A549 (cell line): ENCODE results near the gene RLBP1. TPM values are rescaled to one million over a fixed set of nuclear protein-coding genes. Genes with fewer than 3 reads are reported as not detected.
A peak's percentile ranks its signal among the peaks of the same experiment; 100 is the strongest.

Source experiments
- ATAC-seq, 2 experiments: fragments of 200-7000 bp in 1 of 2; fragments of >200 bp in 1 of 2; cut with Nextera tagmentation in 1 of 2; cut with Tn5 transposase in 1 of 2; 3 replicates each; pipeline versions ENCODE4 v1.8.0 to v1.9.1; 2018 to 2020; ENCODE audit warnings: mild to moderate bottlenecking in 1 of 2, moderate library complexity in 1 of 2
- CTCF ChIA-PET: fragments of 300-600 bp; sonication (Branson Sonifier 250); formaldehyde crosslinking; extraction: SDS; loops from one replicate; lab custom pipeline; 2021; ENCODE audit warnings: antibody characterized with exemption, inconsistent platforms; lab: Yijun Ruan, JAX
- POLR2A ChIA-PET: fragments of 350-600 bp; formaldehyde crosslinking; extraction: SDS; loops from one replicate; lab custom pipeline; 2021; ENCODE audit warnings: antibody characterized with exemption, inconsistent platforms; lab: Yijun Ruan, JAX
- DNase-seq, 2 experiments: peaks; one replicate each; pipeline versions ENCODE4 v3.0.0 to v3.0.0-alpha.2; 2011 to 2016; ENCODE audit warnings: low read depth in 1 of 2, low spot score in 1 of 2
- FAIRE-seq: peaks from 2 replicates; lab custom pipeline; 2011; peaks lifted over from hg19 to GRCh38; lab: Jason Lieb, UNC
- H3K27ac ChIP-seq, 2 experiments: fragments of >200 bp; sonication (Bioruptor Twin); formaldehyde crosslinking; 3 replicates each; pipeline ENCODE4 v1.5.1; 2016 to 2017
- H3K4me1 ChIP-seq: fragments of >200 bp; sonication (Bioruptor Twin); formaldehyde crosslinking; 3 replicates; pipeline ENCODE4 v1.6.1; 2016
- H3K4me2 ChIP-seq: fragments of >200 bp; sonication (Bioruptor Twin); formaldehyde crosslinking; 3 replicates; pipeline ENCODE4 v1.6.1; 2016
- H3K4me3 ChIP-seq: fragments of >200 bp; sonication (Bioruptor Twin); formaldehyde crosslinking; 3 replicates; pipeline ENCODE4 v1.5.1; 2016
- H3K9me3 ChIP-seq: fragments of >200 bp; sonication (Bioruptor Twin); formaldehyde crosslinking; 3 replicates; pipeline ENCODE4 v1.6.1; 2016
- ATOH8 ChIP-seq: fragments of 250-450 bp; sonication (Bioruptor Pico); IDR thresholded peaks from 2 replicates; pipeline ENCODE4 v1.5.0; 2020; ENCODE audit warnings: low read depth, mild to moderate bottlenecking, moderate library complexity
- BCL3 ChIP-seq: fragments of >200 bp; sonication (Bioruptor Twin); formaldehyde crosslinking; IDR thresholded peaks from 3 replicates; pipeline ENCODE4 v1.6.1; 2016
- CBX8 ChIP-seq: fragments of 200-600 bp; sonication (generic); IDR thresholded peaks from 2 replicates; pipeline ENCODE4 v1.6.1; 2016
- CEBPB ChIP-seq, 2 experiments: fragments of >200 bp in 1 of 2; sonication (Bioruptor Twin) in 1 of 2; formaldehyde crosslinking in 1 of 2; IDR thresholded peaks; 2 replicates each; pipeline ENCODE4 v1.6.1; 2012 to 2016
- HDAC2 ChIP-seq: fragments of 200-600 bp; sonication (generic); IDR thresholded peaks from 2 replicates; pipeline ENCODE4 v1.6.1; 2016
- HES2 ChIP-seq: fragments of >200 bp; sonication (Bioruptor Twin); formaldehyde crosslinking; IDR thresholded peaks from 2 replicates; pipeline ENCODE4 v1.6.1; 2016
- KDM5A ChIP-seq: fragments of 200-600 bp; sonication (generic); IDR thresholded peaks from 2 replicates; pipeline ENCODE4 v1.6.1; 2016; ENCODE audit warnings: antibody characterized with exemption, mild to moderate bottlenecking
- MAX ChIP-seq: IDR thresholded peaks from 2 replicates; pipeline ENCODE4 v1.6.1; 2012
- NPAS2 ChIP-seq: fragments of 250-450 bp; sonication (Bioruptor Pico); IDR thresholded peaks from 2 replicates; pipeline ENCODE4 v1.8.0; 2022; ENCODE audit warnings: mild to moderate bottlenecking, moderate library complexity, borderline replicate concordance
- PHF8 ChIP-seq: fragments of 200-600 bp; sonication (generic); IDR thresholded peaks from 2 replicates; pipeline ENCODE4 v1.6.1; 2016; ENCODE audit warnings: low read depth, mild to moderate bottlenecking, antibody characterized with exemption, moderate library complexity, borderline replicate concordance
- POLR2A ChIP-seq: IDR thresholded peaks from 2 replicates; pipeline ENCODE4 v1.6.1; 2012; ENCODE audit warnings: mild to moderate bottlenecking, low read length
- RCOR1 ChIP-seq: fragments of 150-350 bp; IDR thresholded peaks from 2 replicates; pipeline ENCODE4 v1.6.1; 2014; ENCODE audit warnings: antibody characterized with exemption, low read length, low read depth
- RFX5 ChIP-seq: fragments of 450-650 bp; IDR thresholded peaks from 2 replicates; pipeline ENCODE4 v1.7.1; 2014; ENCODE audit warnings: antibody characterized with exemption, mild to moderate bottlenecking, moderate library complexity
- USF2 ChIP-seq: fragments of 450-650 bp; IDR thresholded peaks from 2 replicates; pipeline ENCODE4 v1.6.1; 2014; ENCODE audit warnings: antibody characterized with exemption
- WGBS: methylation state at CpG from one replicate; pipeline ENCODE4 v1.1.6; 2017; ENCODE audit errors: missing lambda C conversion rate; 5-methylcytosine and 5-hydroxymethylcytosine counted together
- polyA plus RNA-seq, 4 experiments: library from polyadenylated mRNA; depleted of rRNA in 3 of 4; stranded (reverse); fragments of >200 nt; fragmentation: RNase III in 1 of 4; extraction: RNeasy Plus Mini Kit Qiagen cat#74134 plus additional on column Dnase treatment in 1 of 4; gene quantifications; 2 replicates in 3 of 4; 3 replicates in 1 of 4; pipeline ENCODE4 v1.2.3, GENCODE V29; 2011 to 2017

Gene RLBP1
- polyA plus RNA-seq, 2 of the 4 experiments (the other 2 are of a cell fraction): not detected

GRCh38 chr15:89200182-89200581 is 21.2 kb downstream of the RLBP1 start:
- no peaks in the 10 kb centered on the region for H3K9me3 ChIP-seq
- 94% methylated on average over 12 of the region's 12 CpGs for WGBS
- POLR2A ChIA-PET: no interaction called here
- H3K4me2 ChIP-seq: no peak overlapping the region
- no peak for DNase-seq
- H3K4me3 ChIP-seq: no peak overlapping the region
- H3K4me1 ChIP-seq: no peaks in the 10 kb centered on the region
- no peak for FAIRE-seq
- CTCF ChIA-PET: interaction anchor here (0.5 to 15.6 kb wide), 12 partner anchors 6 to 192 kb away, joined by 3 to 141 read pairs (median 5); partner anchors contain the start of gene FANCI
- TF ChIP-seq USF2 (no peak), CBX8 (no peak), RCOR1 (no peak), PHF8 (no peak), MAX (no peak), ATOH8 (no peak), BCL3 (no peak), POLR2A (no peak)
- no peak for ATAC-seq
- H3K27ac ChIP-seq: no peak overlapping the region

GRCh38 chr15:89199746-89200145 is 21.6 kb downstream of the RLBP1 start:
- POLR2A ChIA-PET: no interaction called here
- TF ChIP-seq NPAS2 (CRISPR knock-in tag): no peak
- no peak for ATAC-seq

GRCh38 chr15:89198934-89199333 is 22.4 kb downstream of the RLBP1 start:
- DNase-seq: no peak
- no peaks in the 10 kb centered on the region for H3K4me1 ChIP-seq
- ChIA-PET POLR2A (no interaction called here), CTCF (interaction anchor here (1.1 to 15.6 kb wide), 6 partner anchors 7 to 291 kb away, joined by 3 to 141 read pairs (median 10); no protein-coding TSS in a partner anchor)
- TF ChIP-seq HES2: no peak
- TF ChIP-seq KDM5A: no peak
- H3K4me3 ChIP-seq: no peak overlapping the region
- H3K27ac ChIP-seq: no peak overlapping the region
- FAIRE-seq: no peak
- no peak overlapping the region for H3K4me2 ChIP-seq
- WGBS: 92% methylated on average over 3 of the region's 3 CpGs
- H3K9me3 ChIP-seq: no peaks in the 10 kb centered on the region
- ATAC-seq: no peak

More at GRCh38 chr15:89199746-89200145, 21.6 kb downstream of the RLBP1 start:
- 88% methylated on average over 6 of the region's 6 CpGs for WGBS
- FAIRE-seq (no peak), DNase-seq (no peak)
- CTCF ChIA-PET: interaction anchor here (0.5 to 15.6 kb wide), 11 partner anchors 7 to 292 kb away, joined by 3 to 141 read pairs (median 5); no protein-coding TSS in a partner anchor
- Histone ChIP-seq H3K4me1 (no peaks in the 10 kb centered on the region), H3K4me3 (no peak overlapping the region), H3K9me3 (no peaks in the 10 kb centered on the region), H3K27ac (no peak overlapping the region), H3K4me2 (no peak overlapping the region)

GRCh38 chr15:89198196-89198595 is 23.2 kb downstream of the RLBP1 start:
- CTCF ChIA-PET: interaction anchor here (1.4 to 15.6 kb wide), 7 partner anchors 8 to 141 kb away, joined by 4 to 141 read pairs (median 9); no protein-coding TSS in a partner anchor
- Histone ChIP-seq H3K9me3 (no peaks in the 10 kb centered on the region), H3K4me1 (no peaks in the 10 kb centered on the region), H3K4me2 (no peak overlapping the region), H3K27ac (no peak overlapping the region), H3K4me3 (no peak overlapping the region)
- no peak for ATAC-seq
- 91% methylated on average over 2 of the region's 2 CpGs for WGBS
- POLR2A ChIA-PET: no interaction called here
- FAIRE-seq: peak; percentile 74
- TF ChIP-seq HDAC2: no peak
- TF ChIP-seq BCL3: no peak
- TF ChIP-seq RFX5: no peak
- no peak for TF ChIP-seq CEBPB (IDR thresholded peaks at IDR 0.05)
- no peak for DNase-seq
